Hematopoietic multipotent progenitor cell (in vitro differentiated cells): ENCODE measurements around the gene IRF2BP2. TPM values are rescaled to one million over a fixed set of nuclear protein-coding genes. Genes with fewer than 3 reads are reported as not detected.
"Not testable (repeated sequence)": the region's sequence is repeated elsewhere in the genome, so short reads cannot be mapped to it uniquely, and the experiment has no call there.

Experiments
- DNase-seq, 3 donors: peaks; one replicate each; pipeline ENCODE4 v3.0.0-alpha.2; 2011 to 2015; ENCODE audit warnings: low read depth in 2 of 3, low spot score in 2 of 3
- total RNA-seq: library from RNA; depleted of rRNA; stranded (reverse); fragments of >200 nt; gene quantifications from one replicate; pipeline ENCODE4 v1.2.3, GENCODE V29; 2012

The IRF2BP2 gene
- total RNA-seq, 1 donor = 365 TPM

DNA sequence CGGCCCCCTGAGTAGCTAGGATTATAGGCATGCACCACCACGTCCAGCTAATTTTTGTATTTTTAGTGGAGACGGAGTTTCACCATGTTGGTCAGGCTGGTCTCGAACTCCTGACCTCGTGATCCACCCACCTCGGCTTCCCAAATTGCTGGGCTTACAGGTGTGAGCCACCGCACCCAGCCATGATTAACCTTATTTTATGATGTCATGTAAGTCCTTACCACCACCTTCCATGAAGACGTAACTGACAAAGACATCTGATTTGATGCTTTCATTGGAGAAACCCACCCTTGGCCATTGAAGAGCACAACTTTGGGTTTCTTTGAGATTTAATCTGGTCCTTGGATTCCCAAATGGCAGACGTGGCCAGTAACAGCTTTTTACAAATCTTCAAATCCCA is 24.9 kb upstream of the IRF2BP2 start:
- not testable (repeated sequence) for DNase-seq

DNA sequence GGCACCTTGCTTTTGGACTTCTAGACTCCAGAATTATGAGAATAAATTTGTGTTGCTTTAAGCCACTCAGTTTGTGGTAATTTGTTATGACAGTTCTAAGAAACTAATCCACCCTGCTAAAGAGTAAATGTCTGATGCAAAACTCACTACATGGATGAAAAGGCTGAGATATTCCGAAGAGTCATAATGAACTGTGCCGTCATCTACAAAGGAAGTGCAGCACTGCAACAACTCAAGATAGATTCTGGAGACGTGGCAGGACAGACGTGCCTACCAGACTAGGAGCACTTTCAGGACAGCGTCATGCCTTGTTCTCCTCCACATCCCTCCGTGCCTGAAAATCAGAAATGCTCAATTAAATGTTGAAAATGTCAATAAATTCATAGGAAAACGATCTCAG is 24.4 kb upstream of the IRF2BP2 start:
- DNase-seq = no peak

DNA sequence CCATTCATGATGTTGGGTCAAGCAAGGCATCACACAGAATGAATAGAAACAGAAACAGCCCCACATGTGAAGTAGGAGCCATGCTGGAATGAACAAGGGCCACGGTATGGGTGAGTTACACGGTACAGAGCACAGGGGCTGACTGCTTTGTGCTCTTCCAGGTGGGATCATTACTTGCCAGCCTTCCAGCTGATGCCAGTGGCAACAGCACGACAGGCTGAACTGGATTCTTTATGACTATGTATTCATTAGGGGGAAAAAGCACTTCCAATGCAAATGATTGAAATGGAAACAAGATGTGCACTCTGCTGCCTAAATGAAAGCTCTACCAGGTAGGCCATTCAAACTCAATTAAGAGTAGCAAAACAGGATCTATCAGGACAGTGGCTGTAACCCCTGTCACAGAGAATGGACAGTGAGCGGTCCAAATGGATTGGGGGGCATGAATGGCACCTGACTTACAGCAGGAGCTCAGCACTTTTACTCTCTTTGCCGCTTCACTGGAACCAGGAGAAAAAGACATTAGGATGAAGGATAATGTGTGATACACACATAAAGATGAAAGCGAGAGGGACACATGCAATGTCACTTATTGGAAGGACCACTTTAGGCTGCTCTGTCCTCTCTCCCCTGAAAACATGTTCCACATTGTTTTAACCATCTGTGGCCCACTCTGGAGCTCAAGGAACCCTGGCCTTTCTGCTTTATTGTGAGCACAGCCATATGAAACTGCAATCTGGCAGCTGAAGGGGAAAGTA is 23.4 kb upstream of the IRF2BP2 start:
- DNase-seq = no peak

- no peak for DNase-seq
Measured at GRCh38 chr1:234632225-234632624, 22.2 kb upstream of the IRF2BP2 start.

DNA sequence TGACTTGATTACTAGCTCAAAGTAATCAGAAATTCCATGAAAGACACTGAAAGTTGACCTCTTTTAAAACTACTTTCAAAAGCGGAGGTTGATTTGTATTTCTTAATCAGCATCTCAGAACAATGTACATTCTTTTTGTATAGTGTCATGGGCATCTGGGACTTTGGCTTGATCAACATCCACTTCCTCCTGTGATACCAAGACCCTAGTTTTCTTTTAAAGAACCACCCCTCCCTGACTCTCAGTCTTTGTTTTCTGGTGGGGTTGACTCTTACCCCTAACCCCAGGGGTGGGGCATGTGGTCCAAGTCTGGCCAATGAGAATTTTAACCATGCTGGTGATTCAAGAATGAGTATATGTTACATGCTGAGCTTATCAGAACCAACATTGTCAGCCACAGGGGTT is 21.7 kb upstream of the IRF2BP2 start:
- DNase-seq = no peak

DNA sequence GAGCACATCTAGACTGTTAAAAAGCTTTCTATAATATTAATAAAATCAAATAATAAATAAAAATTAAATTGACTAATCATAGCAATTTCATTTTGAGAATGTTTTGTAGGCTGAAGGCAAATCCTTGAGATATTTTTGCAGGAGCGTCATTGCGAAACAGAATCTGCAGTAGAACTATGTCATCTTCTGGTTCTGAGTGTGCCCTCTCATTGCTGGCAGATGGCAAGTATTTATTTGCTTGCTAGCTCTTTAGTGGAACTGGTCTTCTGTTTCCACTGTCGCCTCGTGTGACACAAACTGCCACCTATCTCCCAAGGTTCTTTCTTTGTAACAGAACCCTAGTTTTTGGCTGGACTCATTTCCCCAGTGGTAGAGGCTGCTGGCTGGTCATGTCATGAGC is 19.0 kb upstream of the IRF2BP2 start:
- no peak for DNase-seq

- no peak for DNase-seq
Measured at GRCh38 chr1:234628089-234628488, 18.1 kb upstream of the IRF2BP2 start.

DNA sequence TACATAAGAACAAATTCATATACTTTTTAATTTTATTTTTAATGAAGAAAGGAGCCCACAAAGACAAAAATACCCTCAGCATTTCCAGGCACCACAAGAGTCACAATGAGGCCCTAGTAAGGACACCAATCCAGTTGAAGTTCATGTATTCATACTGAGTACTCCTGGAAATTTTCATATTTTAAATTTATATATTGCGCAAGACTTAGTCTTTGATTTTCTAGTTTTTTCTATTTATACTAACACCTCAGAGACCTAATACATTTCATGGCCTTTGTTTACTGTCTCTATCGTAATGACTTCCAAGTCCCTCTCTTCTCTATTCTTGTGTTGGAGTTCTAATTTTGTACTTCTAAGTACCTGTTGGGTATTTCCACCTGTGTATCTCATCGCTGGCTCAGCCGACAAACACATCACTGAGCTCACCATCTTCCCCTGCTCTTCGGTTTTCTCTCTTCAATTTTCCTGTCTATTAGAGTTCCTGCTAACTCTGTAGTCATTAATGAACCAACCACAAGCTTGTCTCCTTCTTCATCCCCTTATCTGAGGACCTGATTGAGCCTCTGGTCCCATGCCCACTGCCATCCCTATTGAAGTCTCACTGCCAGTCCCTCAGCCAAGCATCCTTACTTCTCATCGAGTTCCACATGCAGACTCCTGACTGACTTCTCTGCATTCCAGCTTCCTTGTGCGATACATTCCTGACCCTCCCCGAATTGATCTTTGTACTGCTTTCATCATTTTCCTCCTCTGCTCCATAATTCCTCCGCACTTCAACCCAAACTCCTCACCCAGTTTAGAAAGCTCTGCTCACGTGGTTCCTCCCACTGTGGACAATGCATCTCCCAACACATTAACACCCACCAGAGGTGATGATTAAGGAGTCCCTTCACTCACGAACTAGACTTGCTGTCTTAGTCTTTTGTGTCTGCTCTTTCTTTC is 17.3 kb upstream of the IRF2BP2 start:
- no peak for DNase-seq

GRCh38 chr1:234626391-234626790 is 16.4 kb upstream of the IRF2BP2 start:
- DNase-seq = no peak

DNA sequence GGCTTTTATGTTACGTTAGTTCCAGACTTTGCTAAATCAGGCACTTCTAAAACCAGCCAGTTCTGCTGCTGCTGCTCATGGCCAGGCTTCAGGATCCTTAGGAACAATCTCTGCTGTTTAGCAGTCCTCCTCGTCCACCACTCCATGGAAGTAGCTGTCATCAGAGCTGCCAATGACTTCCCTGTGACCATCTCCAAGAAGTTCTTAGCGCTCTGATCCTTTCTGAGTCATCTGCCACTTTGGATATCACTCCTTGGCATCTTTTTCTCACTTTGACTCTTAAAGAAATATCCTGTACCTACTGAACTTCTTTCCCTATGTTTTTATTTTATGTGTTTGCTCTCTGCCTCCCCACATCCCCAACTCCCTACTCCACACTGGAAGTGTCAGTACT is 14.7 kb upstream of the IRF2BP2 start:
- no peak for DNase-seq

DNA sequence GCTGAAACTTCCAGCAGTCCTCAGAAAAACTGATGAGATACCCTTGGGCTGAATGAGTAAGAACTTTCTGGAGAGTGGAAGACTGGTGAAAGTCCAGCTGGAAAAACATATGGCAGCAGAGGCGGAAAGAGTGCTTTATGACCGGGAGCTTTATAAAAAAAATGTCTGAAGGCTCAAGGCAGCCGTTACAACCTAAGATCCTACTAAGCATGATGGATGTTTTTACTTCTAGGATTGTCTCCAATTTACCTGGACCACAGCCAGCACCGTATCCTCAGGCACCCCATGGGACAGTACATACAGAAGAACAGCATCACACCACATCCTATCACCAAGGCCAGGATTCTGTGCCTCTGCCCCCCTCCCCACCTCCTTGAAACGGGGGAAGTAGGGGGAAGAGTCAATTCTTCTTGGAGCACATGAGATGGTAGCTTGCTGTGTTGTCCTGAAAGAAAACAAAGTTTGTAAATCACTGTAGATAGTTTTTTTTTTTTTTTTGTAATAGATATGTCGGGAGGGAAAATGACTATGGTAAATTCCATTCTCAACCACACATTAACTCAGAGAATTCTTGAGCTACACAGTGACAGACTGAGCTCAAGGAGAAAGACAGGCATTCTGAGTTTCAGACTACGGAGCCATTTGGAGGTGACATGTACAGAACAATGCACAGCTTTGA is 11.8 kb upstream of the IRF2BP2 start:
- DNase-seq = no peak

DNA sequence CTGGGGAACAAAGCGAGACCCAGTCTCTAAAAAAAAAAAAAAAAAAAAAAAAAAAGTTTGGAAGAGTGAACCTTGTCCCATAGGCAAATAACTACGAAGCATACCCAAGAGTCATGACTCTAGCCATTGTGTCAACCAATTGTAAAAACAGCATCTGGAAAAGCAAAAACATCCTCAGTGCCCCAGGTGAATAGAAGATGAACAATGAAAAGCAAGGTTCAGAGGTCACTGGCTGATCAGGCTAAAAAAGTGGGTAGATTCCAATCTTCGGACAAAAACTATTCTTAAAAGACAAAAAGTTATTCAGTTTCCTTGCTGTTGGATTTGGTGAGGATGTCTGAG is 11.1 kb upstream of the IRF2BP2 start:
- no peak for DNase-seq

GRCh38 chr1:234620272-234621126 is 10.5 kb upstream of the IRF2BP2 start:
- no peak for DNase-seq

- DNase-seq = no peak
Measured at GRCh38 chr1:234619794-234620247, 9.8 kb upstream of the IRF2BP2 start.

DNA sequence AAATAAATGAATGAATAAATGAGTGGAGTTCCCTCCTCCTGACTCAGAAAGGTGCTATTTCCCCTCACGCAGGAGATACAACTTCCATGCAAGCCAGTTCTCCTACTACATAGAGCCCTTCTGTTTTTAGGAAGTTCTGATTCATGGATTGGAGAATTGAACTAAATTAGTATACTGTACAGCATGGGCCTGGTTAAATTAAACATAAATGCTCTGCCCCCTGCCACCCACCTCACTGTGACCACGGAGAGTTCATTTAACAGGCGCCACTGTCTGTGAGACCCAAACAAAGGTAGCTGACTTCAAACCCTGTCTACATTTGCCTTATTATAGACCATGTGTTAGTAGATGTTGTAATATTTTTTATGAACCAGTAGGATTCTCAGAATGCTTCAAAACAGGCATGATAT is 9.1 kb upstream of the IRF2BP2 start:
- DNase-seq = no peak

DNA sequence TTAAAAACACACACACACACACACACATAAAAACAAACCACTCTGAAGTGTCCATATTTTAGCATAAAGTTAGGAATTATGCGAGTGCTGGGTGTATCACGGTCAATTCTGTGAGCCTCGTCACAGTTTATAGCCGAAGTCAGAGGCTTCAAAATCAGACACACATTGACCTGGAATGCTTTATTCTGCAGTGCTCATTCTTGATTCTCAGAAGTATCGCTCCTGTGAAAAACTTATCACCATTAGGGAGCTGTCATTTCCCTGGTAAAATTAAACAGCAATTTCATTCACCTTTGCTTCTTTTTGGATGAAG is 8.7 kb upstream of the IRF2BP2 start:
- no peak for DNase-seq

- DNase-seq = no peak
Measured at GRCh38 chr1:234617986-234618736, 8.2 kb upstream of the IRF2BP2 start.

GRCh38 chr1:234617131-234617985 is 7.4 kb upstream of the IRF2BP2 start:
- DNase-seq = peak in 2 of 3 donors; percentile 18 to 48

GRCh38 chr1:234616644-234617043 is 6.7 kb upstream of the IRF2BP2 start:
- no peak for DNase-seq
